ENCODE data around the gene JAM2.

The JAM2 gene

GRCh38 chr21:25700741-25701140 lies 61.7 kb downstream of the JAM2 start:
- no peak for TF ChIP-seq NFIC (IDR thresholded peaks at IDR 0.05)
- TF ChIP-seq YY1 (IDR thresholded peaks at IDR 0.05; ENCODE audit: low read depth) = no peak
- no peak for TF ChIP-seq TCF12 (IDR thresholded peaks at IDR 0.05; ENCODE audit: low read depth)
- TF ChIP-seq CREB1 (IDR thresholded peaks at IDR 0.05; ENCODE audit: low read depth) = no peak

- no peak for TF ChIP-seq FOXM1 (IDR thresholded peaks at IDR 0.05; ENCODE audit: borderline replicate concordance, low read depth)
- no peak for TF ChIP-seq TCF12 (IDR thresholded peaks at IDR 0.05; ENCODE audit: low read depth)
- TF ChIP-seq, protein P1, sequence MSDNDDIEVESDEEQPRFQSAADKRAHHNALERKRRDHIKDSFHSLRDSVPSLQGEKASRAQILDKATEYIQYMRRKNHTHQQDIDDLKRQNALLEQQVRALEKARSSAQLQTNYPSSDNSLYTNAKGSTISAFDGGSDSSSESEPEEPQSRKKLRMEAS (IDR thresholded peaks at IDR 0.05) = no peak
- TF ChIP-seq TAF1 (IDR thresholded peaks at IDR 0.05; ENCODE audit: low read depth) = no peak
- no peak for TF ChIP-seq EP300 (IDR thresholded peaks at IDR 0.05; ENCODE audit: borderline replicate concordance)
- TF ChIP-seq CREB1 (IDR thresholded peaks at IDR 0.05; ENCODE audit: low read depth) = no peak
- TF ChIP-seq ZBTB7A (IDR thresholded peaks at IDR 0.05; ENCODE audit: low read depth) = no peak
- no peak for TF ChIP-seq CEBPB (IDR thresholded peaks at IDR 0.05)
- no peak for TF ChIP-seq TEAD4 (IDR thresholded peaks at IDR 0.05)
- TF ChIP-seq, protein P2, sequence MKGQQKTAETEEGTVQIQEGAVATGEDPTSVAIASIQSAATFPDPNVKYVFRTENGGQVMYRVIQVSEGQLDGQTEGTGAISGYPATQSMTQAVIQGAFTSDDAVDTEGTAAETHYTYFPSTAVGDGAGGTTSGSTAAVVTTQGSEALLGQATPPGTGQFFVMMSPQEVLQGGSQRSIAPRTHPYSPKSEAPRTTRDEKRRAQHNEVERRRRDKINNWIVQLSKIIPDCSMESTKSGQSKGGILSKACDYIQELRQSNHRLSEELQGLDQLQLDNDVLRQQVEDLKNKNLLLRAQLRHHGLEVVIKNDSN (IDR thresholded peaks at IDR 0.05) = no peak
- no peak for TF ChIP-seq REST (IDR thresholded peaks at IDR 0.05; ENCODE audit: low read depth)
- TF ChIP-seq NFIC (IDR thresholded peaks at IDR 0.05) = no peak
- TF ChIP-seq RAD21 (IDR thresholded peaks at IDR 0.05; ENCODE audit: low read depth) = no peak
- no peak for TF ChIP-seq EGR1 (IDR thresholded peaks at IDR 0.05)
- no peak for TF ChIP-seq YY1 (IDR thresholded peaks at IDR 0.05; ENCODE audit: low read depth)
Measured at GRCh38 chr21:25701529-25701928, 62.5 kb downstream of the JAM2 start.

DNA sequence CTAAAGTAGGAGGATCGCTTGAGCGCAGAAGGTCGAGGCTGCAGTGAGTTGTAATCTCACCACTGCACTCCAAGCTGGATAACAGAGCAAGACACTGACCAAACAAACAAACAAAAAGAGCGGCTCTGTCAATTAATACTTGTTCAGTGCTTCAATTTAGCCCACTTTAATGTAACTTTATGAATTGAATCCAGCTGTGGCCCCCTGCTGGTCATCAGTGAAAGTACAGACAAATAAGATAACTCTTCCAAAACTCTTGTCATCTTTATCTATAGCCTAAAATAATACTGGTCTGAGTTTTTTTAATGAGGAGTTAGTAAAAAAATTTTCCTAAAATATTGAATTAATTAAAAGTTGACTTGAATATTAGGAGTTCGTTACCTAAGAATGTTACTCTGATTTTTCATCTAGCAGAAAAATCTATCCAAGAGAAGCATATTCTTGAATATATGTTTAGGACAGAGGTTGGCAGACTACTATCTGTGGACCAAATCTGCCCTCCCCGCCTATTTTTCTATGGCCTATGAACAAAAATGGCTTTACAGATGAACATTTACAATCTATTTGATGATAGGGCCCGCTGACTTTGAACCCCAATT lies 69.5 kb downstream of the JAM2 start:
- TF ChIP-seq TCF12 (IDR thresholded peaks at IDR 0.05; ENCODE audit: low read depth) (no peak), RAD21 (IDR thresholded peaks at IDR 0.05; ENCODE audit: low read depth) (peak; percentile 58)

DNA sequence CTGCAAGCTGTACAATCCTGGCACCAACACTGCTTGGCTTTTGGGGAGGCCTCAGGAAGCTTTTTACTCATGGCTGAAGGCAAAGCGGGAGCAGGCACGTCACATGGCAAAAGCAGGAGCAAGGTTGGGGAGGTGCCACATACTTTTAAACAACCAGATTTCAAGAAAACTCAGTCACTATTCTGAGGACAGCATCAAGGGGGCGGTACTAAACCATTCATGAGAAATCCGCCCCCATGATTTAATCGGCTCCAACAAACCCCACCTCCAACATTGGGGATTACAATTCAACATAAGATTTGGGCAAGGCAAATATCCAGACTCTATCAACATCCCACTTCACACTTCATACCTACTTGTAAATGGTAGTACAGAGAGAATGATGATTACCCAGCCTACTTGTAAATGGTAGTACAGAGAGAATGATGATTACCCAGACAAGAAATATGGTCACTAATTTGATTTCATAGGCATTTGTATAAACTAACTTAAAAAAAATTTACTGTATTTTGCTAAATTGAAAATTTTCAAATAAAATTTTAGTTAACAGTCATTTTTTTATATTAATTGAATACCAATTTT lies 70.7 kb downstream of the JAM2 start:
- TF ChIP-seq FOXM1 (IDR thresholded peaks at IDR 0.05; ENCODE audit: borderline replicate concordance, low read depth) (no peak), NFIC (IDR thresholded peaks at IDR 0.05) (no peak), REST (IDR thresholded peaks at IDR 0.05; ENCODE audit: low read depth) (no peak)
- TF ChIP-seq, protein P2 (IDR thresholded peaks at IDR 0.05) = no peak

- TF ChIP-seq CREB1 (IDR thresholded peaks at IDR 0.05; ENCODE audit: low read depth) (no peak), ZBTB7A (IDR thresholded peaks at IDR 0.05; ENCODE audit: low read depth) (no peak), EGR1 (IDR thresholded peaks at IDR 0.05) (no peak), REST (IDR thresholded peaks at IDR 0.05; ENCODE audit: low read depth) (no peak)
- TF ChIP-seq, protein P1 (IDR thresholded peaks at IDR 0.05) = no peak
Measured at GRCh38 chr21:25710550-25710949, 71.5 kb downstream of the JAM2 start.

Measured in Ishikawa (cell line).